GM06990 (cell line): ENCODE data around the gene MBD6.
A peak's percentile ranks its signal among the peaks of the same experiment; 100 is the strongest.

ENCODE experiments used
- DNase-seq: peaks from one replicate; pipeline ENCODE4 v3.0.0-alpha.2; 2011; ENCODE audit not compliant: insufficient read length; ENCODE audit errors: extremely low read depth
- H3K27me3 ChIP-seq: replicated peaks from 2 replicates; pipeline ENCODE4 v1.6.0; 2011; ENCODE audit warnings: low read length; ENCODE audit not compliant: control insufficient read depth, insufficient read depth
- H3K36me3 ChIP-seq: 2 replicates; pipeline ENCODE4 v1.5.1; 2011; ENCODE audit warnings: low read length; ENCODE audit not compliant: control insufficient read depth, insufficient read depth
- H3K4me3 ChIP-seq: replicated peaks from 2 replicates; pipeline ENCODE4 v1.5.1; 2011; ENCODE audit warnings: low read depth, mild to moderate bottlenecking, control low read depth, low read length
- CTCF ChIP-seq: IDR thresholded peaks from 2 replicates; pipeline ENCODE4 v1.5.1; 2011; ENCODE audit warnings: low read length, control low read depth, mild to moderate bottlenecking, inconsistent platforms; ENCODE audit not compliant: insufficient read depth, poor library complexity, severe bottlenecking

Gene MBD6

GRCh38 chr12:57543581-57543980 lies 21.0 kb downstream of the MBD6 start:
- DNase-seq = no peak
- no peak overlapping the region for H3K4me3 ChIP-seq
- TF ChIP-seq CTCF = no peak
- H3K27me3 ChIP-seq = no peaks in the 10 kb centered on the region
- peaks cover 16% of the 10 kb centered on the region for H3K36me3 ChIP-seq

GRCh38 chr12:57545809-57546437 lies 23.3 kb downstream of the MBD6 start:
- peak overlapping the region; percentile 90 for H3K4me3 ChIP-seq
- peaks cover 7% of the 10 kb centered on the region for H3K36me3 ChIP-seq
- DNase-seq = no peak
- no peaks in the 10 kb centered on the region for H3K27me3 ChIP-seq
- TF ChIP-seq CTCF = no peak

GRCh38 chr12:57546438-57547287 lies 24.0 kb downstream of the MBD6 start, which contains the start of gene DCTN2:
TSS of gene DCTN2 (minus strand) at chr12:57547192. CDS start at chr12:57547063, 129 bp downstream.
- TF ChIP-seq CTCF = peak; percentile 30
- peak; percentile 88 for DNase-seq
- Histone ChIP-seq H3K4me3 (peak within 1 kb of the TSS; percentile 90), H3K27me3 (no peaks in the 10 kb centered on the region), H3K36me3 (peaks cover 3% of the 10 kb centered on the region)

- H3K27me3 ChIP-seq = no peaks in the 10 kb centered on the region
- peak overlapping the region; percentile 90 for H3K4me3 ChIP-seq
- H3K36me3 ChIP-seq = peaks cover 3% of the 10 kb centered on the region
- no peak for TF ChIP-seq CTCF
- no peak for DNase-seq
Measured at GRCh38 chr12:57547288-57548012, 24.8 kb downstream of the MBD6 start.

GRCh38 chr12:57548013-57548315 lies 25.3 kb downstream of the MBD6 start:
- TF ChIP-seq CTCF = no peak

More at GRCh38 chr12:57548013-57548315, 25.3 kb downstream of the MBD6 start:
- DNase-seq = no peak
- no peak overlapping the region for H3K4me3 ChIP-seq
- H3K27me3 ChIP-seq = no peaks in the 10 kb centered on the region
- peaks cover 3% of the 10 kb centered on the region for H3K36me3 ChIP-seq
